Gastroesophageal sphincter (tissue), 4 donors: ENCODE results near the gene CDC27. TPM values are rescaled to one million over a fixed set of nuclear protein-coding genes. Genes with fewer than 3 reads are reported as not detected.
"Not testable (repeated sequence)": the region's sequence is repeated elsewhere in the genome, so short reads cannot be mapped to it uniquely, and the experiment has no call there.

Experiments
- ATAC-seq: fragments of 150-250 bp; one replicate; pipeline ENCODE4 v1.9.1; 2016; ENCODE audit warnings: mild to moderate bottlenecking, moderate library complexity
- H3K27ac ChIP-seq, 4 donors: fragments of 200-600 bp; sonication (generic) in 3 of 4; 1 replicate in 3 of 4; 2 replicates in 1 of 4; pipeline ENCODE4 v1.5.1; 2016 to 2019
- H3K27me3 ChIP-seq: fragments of 200-600 bp; sonication (generic); one replicate; pipeline ENCODE4 v1.5.1; 2019
- H3K36me3 ChIP-seq, 2 donors: fragments of 200-600 bp; sonication (generic); one replicate each; pipeline ENCODE4 v1.5.1; 2019; ENCODE audit warnings: control low read depth in 1 of 2
- H3K4me1 ChIP-seq, 3 donors: fragments of 200-600 bp; sonication (generic); 1 replicate in 2 of 3; 2 replicates in 1 of 3; pipeline ENCODE4 v1.5.1; 2016 to 2019; ENCODE audit warnings: control low read depth in 2 of 3
- H3K4me3 ChIP-seq, 2 donors: fragments of 200-600 bp; sonication (generic); one replicate each; pipeline ENCODE4 v1.5.1; 2019; ENCODE audit warnings: mild to moderate bottlenecking in 1 of 2, moderate library complexity in 1 of 2
- H3K9me3 ChIP-seq, 3 donors: fragments of 200-600 bp; sonication (generic); one replicate each; pipeline ENCODE4 v1.5.1; 2017 to 2019; ENCODE audit warnings: control low read depth in 2 of 3
- CTCF ChIP-seq, 4 experiments: fragments of 200-600 bp in 2 of 4; fragments of 450-650 bp in 2 of 4; sonication (generic) in 1 of 4; IDR thresholded peaks; one replicate each; pipeline ENCODE4 v1.5.1; 2017 to 2019; ENCODE audit warnings: antibody characterized with exemption in 4 of 4, mild to moderate bottlenecking in 2 of 4, moderate library complexity in 2 of 4
- EP300 ChIP-seq: sonication (generic); formaldehyde crosslinking; IDR thresholded peaks from one replicate; pipeline ENCODE4 v1.6.1; 2017; ENCODE audit warnings: antibody characterized with exemption, mild to moderate bottlenecking
- POLR2A ChIP-seq, 2 donors: fragments of 450-650 bp; IDR thresholded peaks; one replicate each; pipeline ENCODE4 v1.6.1; 2017; ENCODE audit warnings: antibody characterized with exemption in 2 of 2, mild to moderate bottlenecking in 2 of 2, moderate library complexity in 1 of 2
- POLR2AphosphoS5 ChIP-seq: sonication (generic); formaldehyde crosslinking; IDR thresholded peaks from one replicate; pipeline ENCODE4 v1.6.1; 2017; ENCODE audit warnings: antibody characterized with exemption
- WGBS, 2 donors: methylation state at CpG; one replicate each; pipeline ENCODE4 v1.1.5; 2018; ENCODE audit warnings: low coverage in 1 of 2; 5-methylcytosine and 5-hydroxymethylcytosine counted together
- total RNA-seq, 4 donors: library from RNA; depleted of rRNA; stranded (reverse); fragments of >200 nt; gene quantifications; one replicate each; pipeline ENCODE4 v1.1.0, GENCODE V29; 2016

The CDC27 gene
- total RNA-seq, 4 donors from 2014 or later, result 40.4 to 71.4 (median 56.0) TPM

GRCh38 chr17:47219621-47220475, 30.8 kb upstream of the CDC27 start:
- 77 to 93% methylated on average over 7 to 8 of the region's 21 CpGs for WGBS, 2 donors
- Histone ChIP-seq H3K4me1 (peaks cover 0 to 17% (median 4%) of the 10 kb centered on the region in 3 donors), H3K4me3 (no peak overlapping the region), H3K27me3 (no peaks in the 10 kb centered on the region), H3K9me3 (no peaks in the 10 kb centered on the region), H3K36me3 (no peaks in the 10 kb centered on the region), H3K27ac (no peak overlapping the region)
- no peak for ATAC-seq
- TF ChIP-seq POLR2AphosphoS5 (no peak), EP300 (no peak), CTCF (IDR thresholded peaks at IDR 0.05) (no peak), POLR2A (IDR thresholded peaks at IDR 0.05) (no peak)

DNA sequence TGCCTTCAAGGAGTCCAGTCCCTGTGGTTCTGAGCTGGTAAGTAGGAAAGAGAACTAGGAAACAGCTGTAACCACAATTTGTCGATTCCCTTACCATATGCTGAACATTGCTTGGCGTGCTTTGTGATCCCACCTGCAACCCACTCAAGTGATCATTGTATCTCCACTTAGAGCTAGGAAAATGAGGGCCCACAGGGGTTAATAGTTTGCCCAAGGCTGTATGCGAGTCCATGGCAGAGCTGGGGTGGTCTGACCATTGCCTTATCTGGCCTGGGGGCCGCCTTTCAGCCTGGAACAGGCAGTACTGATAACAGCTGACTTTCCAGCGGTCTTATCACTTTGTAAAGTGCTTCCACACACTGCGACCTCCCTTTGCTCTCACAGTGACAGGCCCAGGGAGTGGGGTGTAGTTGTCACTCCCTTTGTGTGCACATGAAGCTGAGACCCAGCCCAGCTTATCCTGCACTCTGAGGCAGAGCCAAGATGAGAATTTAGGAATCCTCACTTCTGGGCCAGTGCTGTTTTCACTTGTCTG, 29.9 kb upstream of the CDC27 start:
- 62 to 77% methylated on average over 5 to 6 of the region's 6 CpGs for WGBS, 2 donors
- TF ChIP-seq POLR2A (IDR thresholded peaks at IDR 0.05) (no peak), CTCF (IDR thresholded peaks at IDR 0.05) (no peak), POLR2AphosphoS5 (no peak), EP300 (no peak)
- Histone ChIP-seq H3K4me3 (no peak overlapping the region), H3K27me3 (no peaks in the 10 kb centered on the region), H3K4me1 (peaks cover 0 to 8% (median 0%) of the 10 kb centered on the region in 3 donors), H3K36me3 (no peaks in the 10 kb centered on the region), H3K9me3 (no peaks in the 10 kb centered on the region), H3K27ac (no peak overlapping the region)
- no peak for ATAC-seq

- not testable (repeated sequence) for H3K27me3 ChIP-seq, H3K9me3 ChIP-seq, H3K4me1 ChIP-seq, ATAC-seq, H3K36me3 ChIP-seq, H3K27ac ChIP-seq, H3K4me3 ChIP-seq
- WGBS, 2 donors, result 92 to 94% methylated on average over 2 of the region's 2 CpGs
These were observed 28.2 kb upstream of the CDC27 start for GRCh38 chr17:47217279-47217678.

GRCh38 chr17:47216821-47217220, 27.7 kb upstream of the CDC27 start:
- H3K9me3 ChIP-seq, H3K4me1 ChIP-seq, H3K27me3 ChIP-seq, H3K27ac ChIP-seq, ATAC-seq, H3K36me3 ChIP-seq, H3K4me3 ChIP-seq: not testable (repeated sequence)
- 86 to 89% methylated on average over 3 of the region's 4 CpGs for WGBS, 2 donors

- no peaks in the 10 kb centered on the region for H3K9me3 ChIP-seq
- no peaks in the 10 kb centered on the region for H3K27me3 ChIP-seq
- H3K36me3 ChIP-seq, result no peaks in the 10 kb centered on the region
- H3K4me1 ChIP-seq, result no peaks in the 10 kb centered on the region
- TF ChIP-seq POLR2AphosphoS5, result no peak
- no peak for TF ChIP-seq CTCF (IDR thresholded peaks at IDR 0.05)
- no peak for TF ChIP-seq EP300
- TF ChIP-seq POLR2A (IDR thresholded peaks at IDR 0.05), result no peak
- H3K4me3 ChIP-seq, result no peak overlapping the region
- H3K27ac ChIP-seq, result no peak overlapping the region
- ATAC-seq, result no peak
- 87 to 97% methylated on average over 3 of the region's 3 CpGs for WGBS, 2 donors
These were observed 25.8 kb upstream of the CDC27 start for GRCh38 chr17:47214931-47215330.

- TF ChIP-seq EP300 (no peak), POLR2A (IDR thresholded peaks at IDR 0.05) (no peak), CTCF (IDR thresholded peaks at IDR 0.05) (no peak), POLR2AphosphoS5 (no peak)
- no peak for ATAC-seq
- H3K36me3 ChIP-seq, result no peaks in the 10 kb centered on the region
- H3K27ac ChIP-seq, result no peak overlapping the region
- WGBS, 2 donors, result 74% methylated on average over 2 to 4 of the region's 4 CpGs
- no peaks in the 10 kb centered on the region for H3K27me3 ChIP-seq
- no peaks in the 10 kb centered on the region for H3K9me3 ChIP-seq
- H3K4me3 ChIP-seq, result no peak overlapping the region
- H3K4me1 ChIP-seq, result no peaks in the 10 kb centered on the region
These were observed 24.4 kb upstream of the CDC27 start for GRCh38 chr17:47213540-47213939.
